Muscle of back (tissue), 11 donors: Measurements from ENCODE around the gene DAPK2. TPM values are rescaled to one million over a fixed set of nuclear protein-coding genes. Genes with fewer than 3 reads are reported as not detected.

Source experiments
- DNase-seq, 3 donors: peaks; one replicate each; pipeline versions ENCODE4 v3.0.0 to v3.0.0-alpha.2; 2013
- polyA plus RNA-seq, 10 donors: library from polyadenylated mRNA; unstranded; fragments of 120-200 nt; gene quantifications; one replicate each; pipeline ENCODE4 v1.2.1, GENCODE V29; 2013; ENCODE audit not compliant: insufficient read length in 10 of 10

DAPK2 gene
- polyA plus RNA-seq, 10 donors: 2.3 to 5.6 (median 3.4) TPM

GRCh38 chr15:63895787-63896218 is 150.5 kb downstream of the DAPK2 start:
- no peak for DNase-seq

GRCh38 chr15:63895194-63895593 is 151.1 kb downstream of the DAPK2 start:
- DNase-seq: no peak

- DNase-seq: no peak
Observed at GRCh38 chr15:63894662-63894949, 151.7 kb downstream of the DAPK2 start.

- DNase-seq: no peak
Observed at GRCh38 chr15:63893866-63894661, 152.2 kb downstream of the DAPK2 start.

GRCh38 chr15:63892794-63893441 is 153.4 kb downstream of the DAPK2 start:
- DNase-seq: no peak

- DNase-seq: no peak
Observed at GRCh38 chr15:63891768-63892133, 154.5 kb downstream of the DAPK2 start.

- DNase-seq: peak; percentile 45 to 75 (median 68)
Observed at GRCh38 chr15:63891079-63891767, 155.1 kb downstream of the DAPK2 start.

- DNase-seq: no peak
Observed at GRCh38 chr15:63890617-63891016, 155.7 kb downstream of the DAPK2 start.

- DNase-seq: no peak
Observed at GRCh38 chr15:63889831-63890230, 156.5 kb downstream of the DAPK2 start.

GRCh38 chr15:63888823-63889222 is 157.5 kb downstream of the DAPK2 start:
- no peak for DNase-seq

GRCh38 chr15:63888146-63888545 is 158.1 kb downstream of the DAPK2 start:
- DNase-seq: no peak

GRCh38 chr15:63887630-63888029 is 158.7 kb downstream of the DAPK2 start:
- no peak for DNase-seq

- DNase-seq: no peak
Observed at GRCh38 chr15:63884953-63885352, 161.3 kb downstream of the DAPK2 start.

- no peak for DNase-seq
Observed at GRCh38 chr15:63881431-63881830, 164.9 kb downstream of the DAPK2 start.

GRCh38 chr15:63880744-63881143 is 165.5 kb downstream of the DAPK2 start:
- DNase-seq: no peak

- no peak for DNase-seq
Observed at GRCh38 chr15:63879995-63880394, 166.3 kb downstream of the DAPK2 start.

- DNase-seq: no peak
Observed at GRCh38 chr15:63879211-63879610, 167.1 kb downstream of the DAPK2 start.

GRCh38 chr15:63877713-63878271 is 168.5 kb downstream of the DAPK2 start:
- no peak for DNase-seq

- no peak for DNase-seq
Observed at GRCh38 chr15:63876085-63876662, 170.1 kb downstream of the DAPK2 start.

GRCh38 chr15:63874616-63875015 is 171.7 kb downstream of the DAPK2 start:
- DNase-seq: no peak

GRCh38 chr15:63872759-63873510 is 173.3 kb downstream of the DAPK2 start:
- no peak for DNase-seq
